Chondrocyte (in vitro differentiated cells): ENCODE data around the gene ARHGAP22. TPM values are rescaled to one million over a fixed set of nuclear protein-coding genes. Genes with fewer than 3 reads are reported as not detected.

ENCODE experiments used
- DNase-seq: peaks from one replicate; pipeline ENCODE4 v3.0.0; 2021; ENCODE audit warnings: mixed read lengths, low spot score
- H3K27ac Mint-ChIP-seq: one replicate; pipeline ENCODE4 v1.8.0; 2021; ENCODE audit warnings: mild to moderate bottlenecking, moderate library complexity, mixed read lengths; ENCODE audit not compliant: unreplicated experiment
- H3K27me3 Mint-ChIP-seq: 2 replicates; pipeline ENCODE4 v1.8.0; 2021; ENCODE audit warnings: low read depth, mixed read lengths
- H3K36me3 Mint-ChIP-seq: 2 replicates; pipeline ENCODE4 v1.8.0; 2021; ENCODE audit warnings: low read depth, mixed read lengths
- H3K4me1 Mint-ChIP-seq: 2 replicates; pipeline ENCODE4 v1.8.0; 2021; ENCODE audit warnings: low read depth, mild to moderate bottlenecking, mixed read lengths
- H3K4me3 Mint-ChIP-seq: one replicate; pipeline ENCODE4 v1.8.0; 2021; ENCODE audit warnings: mild to moderate bottlenecking, moderate library complexity, mixed read lengths; ENCODE audit not compliant: unreplicated experiment
- H3K9me3 Mint-ChIP-seq: 2 replicates; pipeline ENCODE4 v1.8.0; 2021; ENCODE audit warnings: low read depth, mixed read lengths
- CTCF ChIP-seq: fragments of 200-600 bp; sonication (generic); IDR thresholded peaks from 2 replicates; pipeline ENCODE4 v1.5.0; 2021; ENCODE audit warnings: antibody characterized with exemption, mild to moderate bottlenecking, moderate library complexity
- total RNA-seq: library from RNA; stranded (reverse); gene quantifications from 3 replicates; pipeline ENCODE4 v1.2.1, GENCODE V29; 2021

Gene ARHGAP22
- total RNA-seq, 1 donor from 2014 or later, result 8.8 TPM

- no peak overlapping the region for H3K4me3 Mint-ChIP-seq
- H3K9me3 Mint-ChIP-seq, result no peaks in the 10 kb centered on the region
- no peak overlapping the region for H3K27ac Mint-ChIP-seq
- no peaks in the 10 kb centered on the region for H3K27me3 Mint-ChIP-seq
- no peak for DNase-seq
- no peaks in the 10 kb centered on the region for H3K36me3 Mint-ChIP-seq
- no peak for TF ChIP-seq CTCF
- H3K4me1 Mint-ChIP-seq, result peaks cover 6% of the 10 kb centered on the region
Observed at GRCh38 chr10:48457949-48458661, 146.8 kb downstream of the ARHGAP22 start.

GRCh38 chr10:48456808-48457761 is 147.8 kb downstream of the ARHGAP22 start:
- no peak for TF ChIP-seq CTCF
- no peaks in the 10 kb centered on the region for H3K27me3 Mint-ChIP-seq
- H3K27ac Mint-ChIP-seq, result no peak overlapping the region
- DNase-seq, result peak; percentile 87
- H3K36me3 Mint-ChIP-seq, result no peaks in the 10 kb centered on the region
- no peak overlapping the region for H3K4me3 Mint-ChIP-seq
- peaks cover 6% of the 10 kb centered on the region for H3K4me1 Mint-ChIP-seq
- no peaks in the 10 kb centered on the region for H3K9me3 Mint-ChIP-seq

GRCh38 chr10:48456361-48456804 is 148.5 kb downstream of the ARHGAP22 start:
- no peak overlapping the region for H3K27ac Mint-ChIP-seq
- H3K4me3 Mint-ChIP-seq, result no peak overlapping the region
- no peaks in the 10 kb centered on the region for H3K27me3 Mint-ChIP-seq
- no peak for DNase-seq
- H3K4me1 Mint-ChIP-seq, result peaks cover 6% of the 10 kb centered on the region
- no peak for TF ChIP-seq CTCF
- no peaks in the 10 kb centered on the region for H3K36me3 Mint-ChIP-seq
- no peaks in the 10 kb centered on the region for H3K9me3 Mint-ChIP-seq

- DNase-seq, result peak; percentile 77
- no peaks in the 10 kb centered on the region for H3K36me3 Mint-ChIP-seq
- no peaks in the 10 kb centered on the region for H3K27me3 Mint-ChIP-seq
- H3K27ac Mint-ChIP-seq, result no peak overlapping the region
- no peak overlapping the region for H3K4me3 Mint-ChIP-seq
- H3K9me3 Mint-ChIP-seq, result no peaks in the 10 kb centered on the region
- TF ChIP-seq CTCF, result no peak
- peaks cover 6% of the 10 kb centered on the region for H3K4me1 Mint-ChIP-seq
Observed at GRCh38 chr10:48455392-48456151, 149.3 kb downstream of the ARHGAP22 start.

- H3K4me3 Mint-ChIP-seq, result no peak overlapping the region
- no peaks in the 10 kb centered on the region for H3K27me3 Mint-ChIP-seq
- no peaks in the 10 kb centered on the region for H3K36me3 Mint-ChIP-seq
- TF ChIP-seq CTCF, result no peak
- H3K4me1 Mint-ChIP-seq, result peaks cover 6% of the 10 kb centered on the region
- H3K9me3 Mint-ChIP-seq, result no peaks in the 10 kb centered on the region
- H3K27ac Mint-ChIP-seq, result no peak overlapping the region
- DNase-seq, result peak; percentile 68
Observed at GRCh38 chr10:48455055-48455391, 149.8 kb downstream of the ARHGAP22 start.
